Peyer's patch (tissue), 4 donors: Measurements from ENCODE around the gene SSH2.

Experiments used
- POLR2A ChIP-seq, 2 donors: fragments of 450-650 bp; IDR thresholded peaks; one replicate each; pipeline ENCODE4 v1.5.1; 2017; ENCODE audit warnings: antibody characterized with exemption in 2 of 2, mild to moderate bottlenecking in 2 of 2, moderate library complexity in 2 of 2
- TF ChIP-seq, protein P1 (sequence below), 6 experiments: fragments of 450-650 bp in 4 of 6; fragments of 200-600 bp in 2 of 6; sonication (generic) in 1 of 6; IDR thresholded peaks; one replicate each; pipeline ENCODE4 v1.5.1; 2017 to 2019; ENCODE audit warnings: antibody characterized with exemption in 6 of 6, mild to moderate bottlenecking in 3 of 6, moderate library complexity in 1 of 6

- TF ChIP-seq, protein P1, sequence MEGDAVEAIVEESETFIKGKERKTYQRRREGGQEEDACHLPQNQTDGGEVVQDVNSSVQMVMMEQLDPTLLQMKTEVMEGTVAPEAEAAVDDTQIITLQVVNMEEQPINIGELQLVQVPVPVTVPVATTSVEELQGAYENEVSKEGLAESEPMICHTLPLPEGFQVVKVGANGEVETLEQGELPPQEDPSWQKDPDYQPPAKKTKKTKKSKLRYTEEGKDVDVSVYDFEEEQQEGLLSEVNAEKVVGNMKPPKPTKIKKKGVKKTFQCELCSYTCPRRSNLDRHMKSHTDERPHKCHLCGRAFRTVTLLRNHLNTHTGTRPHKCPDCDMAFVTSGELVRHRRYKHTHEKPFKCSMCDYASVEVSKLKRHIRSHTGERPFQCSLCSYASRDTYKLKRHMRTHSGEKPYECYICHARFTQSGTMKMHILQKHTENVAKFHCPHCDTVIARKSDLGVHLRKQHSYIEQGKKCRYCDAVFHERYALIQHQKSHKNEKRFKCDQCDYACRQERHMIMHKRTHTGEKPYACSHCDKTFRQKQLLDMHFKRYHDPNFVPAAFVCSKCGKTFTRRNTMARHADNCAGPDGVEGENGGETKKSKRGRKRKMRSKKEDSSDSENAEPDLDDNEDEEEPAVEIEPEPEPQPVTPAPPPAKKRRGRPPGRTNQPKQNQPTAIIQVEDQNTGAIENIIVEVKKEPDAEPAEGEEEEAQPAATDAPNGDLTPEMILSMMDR (IDR thresholded peaks at IDR 0.05), result no peak
- no peak for TF ChIP-seq POLR2A (IDR thresholded peaks at IDR 0.05)
These were observed 196.9 kb downstream of the SSH2 start for GRCh38 chr17:29733166-29733565.
